Spleen (tissue), 7 donors: ENCODE measurements around the gene SEMA3A.

Experiments used
- POLR2A ChIP-seq, 3 donors: fragments of 450-650 bp; IDR thresholded peaks; one replicate each; pipeline ENCODE4 v1.5.1; 2017; ENCODE audit warnings: antibody characterized with exemption in 3 of 3, mild to moderate bottlenecking in 1 of 3
- TF ChIP-seq, protein P1 (sequence below), 11 experiments: fragments of 200-600 bp in 7 of 11; fragments of 450-650 bp in 4 of 11; sonication (generic) in 4 of 11; IDR thresholded peaks in 8 of 11; conservative IDR thresholded peaks in 3 of 11; 1 replicate in 7 of 11; 2 replicates in 4 of 11; pipeline versions ENCODE4 v1.4.0 to v1.8.0; 2016 to 2021; ENCODE audit warnings: antibody characterized with exemption in 11 of 11, inconsistent platforms in 4 of 11, mild to moderate bottlenecking in 1 of 11
- donor health status: DM: no; HTN: no; CAD: no; lungs with moderate emphysema.
- donor health status: DM: no; HTN: no; CAD: no.
- donor health status: DM: no; HTN: no; CAD: no.

GRCh38 chr7:84145892-84146291, 48.7 kb downstream of the SEMA3A start:
- TF ChIP-seq, protein P1, sequence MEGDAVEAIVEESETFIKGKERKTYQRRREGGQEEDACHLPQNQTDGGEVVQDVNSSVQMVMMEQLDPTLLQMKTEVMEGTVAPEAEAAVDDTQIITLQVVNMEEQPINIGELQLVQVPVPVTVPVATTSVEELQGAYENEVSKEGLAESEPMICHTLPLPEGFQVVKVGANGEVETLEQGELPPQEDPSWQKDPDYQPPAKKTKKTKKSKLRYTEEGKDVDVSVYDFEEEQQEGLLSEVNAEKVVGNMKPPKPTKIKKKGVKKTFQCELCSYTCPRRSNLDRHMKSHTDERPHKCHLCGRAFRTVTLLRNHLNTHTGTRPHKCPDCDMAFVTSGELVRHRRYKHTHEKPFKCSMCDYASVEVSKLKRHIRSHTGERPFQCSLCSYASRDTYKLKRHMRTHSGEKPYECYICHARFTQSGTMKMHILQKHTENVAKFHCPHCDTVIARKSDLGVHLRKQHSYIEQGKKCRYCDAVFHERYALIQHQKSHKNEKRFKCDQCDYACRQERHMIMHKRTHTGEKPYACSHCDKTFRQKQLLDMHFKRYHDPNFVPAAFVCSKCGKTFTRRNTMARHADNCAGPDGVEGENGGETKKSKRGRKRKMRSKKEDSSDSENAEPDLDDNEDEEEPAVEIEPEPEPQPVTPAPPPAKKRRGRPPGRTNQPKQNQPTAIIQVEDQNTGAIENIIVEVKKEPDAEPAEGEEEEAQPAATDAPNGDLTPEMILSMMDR (IDR thresholded peaks at IDR 0.05 in 8 of 11, conservative IDR thresholded peaks at IDR 0.05 in 3 of 11): no peak
- no peak for TF ChIP-seq POLR2A (IDR thresholded peaks at IDR 0.05)
